Skeletal muscle satellite cell (primary cell): ENCODE data around the gene PLAAT3.
"Not testable (repeated sequence)": the region's sequence is repeated elsewhere in the genome, so short reads cannot be mapped to it uniquely, and the experiment has no call there.

Experiments used
- H3K27me3 ChIP-seq: 2 replicates; pipeline ENCODE4 v1.7.0; 2013; ENCODE audit warnings: low read length; ENCODE audit not compliant: control insufficient read depth, insufficient read depth
- H3K36me3 ChIP-seq: 2 replicates; pipeline ENCODE4 v1.7.0; 2013; ENCODE audit warnings: mild to moderate bottlenecking, control low read depth, low read length; ENCODE audit not compliant: insufficient read depth
- H3K4me1 ChIP-seq: 2 replicates; pipeline ENCODE4 v1.7.0; 2013; ENCODE audit warnings: low read length; ENCODE audit not compliant: control insufficient read depth, insufficient read depth
- H3K4me2 ChIP-seq: 2 replicates; pipeline ENCODE4 v1.7.0; 2013; ENCODE audit warnings: mild to moderate bottlenecking, low read length
- H3K4me3 ChIP-seq: 2 replicates; pipeline ENCODE4 v1.7.0; 2013; ENCODE audit warnings: low read length
- H3K9ac ChIP-seq: 2 replicates; pipeline ENCODE4 v1.7.0; 2013; ENCODE audit warnings: mild to moderate bottlenecking, low read depth, low read length, moderate library complexity
- H3K9me3 ChIP-seq: replicated peaks from 2 replicates; pipeline ENCODE4 v1.7.0; 2013; ENCODE audit warnings: mild to moderate bottlenecking, control low read depth, low read length

The PLAAT3 gene

GRCh38 chr11:63622323-63622722 is 8.1 kb upstream of the PLAAT3 start:
- Histone ChIP-seq H3K9me3 (no peaks in the 10 kb centered on the region), H3K4me2 (no peak overlapping the region), H3K36me3 (no peaks in the 10 kb centered on the region), H3K27me3 (no peaks in the 10 kb centered on the region), H3K9ac (no peak overlapping the region), H3K4me1 (no peaks in the 10 kb centered on the region), H3K4me3 (no peak overlapping the region)

GRCh38 chr11:63621071-63621470 is 6.8 kb upstream of the PLAAT3 start:
- H3K9me3 ChIP-seq: no peaks in the 10 kb centered on the region

GRCh38 chr11:63619967-63620366 is 5.7 kb upstream of the PLAAT3 start:
- H3K4me1 ChIP-seq: no peaks in the 10 kb centered on the region
- H3K4me2 ChIP-seq: no peak overlapping the region
- H3K9me3 ChIP-seq: no peaks in the 10 kb centered on the region
- H3K36me3 ChIP-seq: no peaks in the 10 kb centered on the region
- no peaks in the 10 kb centered on the region for H3K27me3 ChIP-seq
- H3K9ac ChIP-seq: no peak overlapping the region
- no peak overlapping the region for H3K4me3 ChIP-seq

More at GRCh38 chr11:63621071-63621470, 6.8 kb upstream of the PLAAT3 start:
- no peak overlapping the region for H3K4me2 ChIP-seq
- H3K4me1 ChIP-seq: no peaks in the 10 kb centered on the region
- no peak overlapping the region for H3K4me3 ChIP-seq
- H3K27me3 ChIP-seq: no peaks in the 10 kb centered on the region
- H3K9ac ChIP-seq: no peak overlapping the region
- no peaks in the 10 kb centered on the region for H3K36me3 ChIP-seq

GRCh38 chr11:63617686-63618085 is 3.5 kb upstream of the PLAAT3 start:
- H3K4me2 ChIP-seq, H3K9ac ChIP-seq, H3K4me3 ChIP-seq, H3K36me3 ChIP-seq, H3K27me3 ChIP-seq, H3K9me3 ChIP-seq: not testable (repeated sequence)
- peaks cover 11% of the 10 kb centered on the region for H3K4me1 ChIP-seq

- H3K4me1 ChIP-seq: peaks cover 14% of the 10 kb centered on the region
These were observed 2.7 kb upstream of the PLAAT3 start for GRCh38 chr11:63616953-63617352.

GRCh38 chr11:63613517-63614135 is 607 bp downstream of the PLAAT3 start:
- Histone ChIP-seq H3K27me3 (no peaks in the 10 kb centered on the region), H3K4me1 (peaks cover 43% of the 10 kb centered on the region), H3K9me3 (no peaks in the 10 kb centered on the region), H3K4me3 (peak overlapping the region; percentile 88), H3K9ac (peak overlapping the region; percentile 73), H3K36me3 (no peaks in the 10 kb centered on the region), H3K4me2 (peak overlapping the region; percentile 99)

More at GRCh38 chr11:63616953-63617352, 2.7 kb upstream of the PLAAT3 start:
- Histone ChIP-seq H3K9ac (no peak overlapping the region), H3K36me3 (no peaks in the 10 kb centered on the region), H3K27me3 (no peaks in the 10 kb centered on the region), H3K4me3 (no peak overlapping the region), H3K4me2 (no peak overlapping the region), H3K9me3 (no peaks in the 10 kb centered on the region)

- no peak overlapping the region for H3K4me2 ChIP-seq
- no peak overlapping the region for H3K9ac ChIP-seq
- H3K27me3 ChIP-seq: no peaks in the 10 kb centered on the region
- peaks cover 50% of the 10 kb centered on the region for H3K4me1 ChIP-seq
- H3K36me3 ChIP-seq: no peaks in the 10 kb centered on the region
- H3K9me3 ChIP-seq: no peaks in the 10 kb centered on the region
- no peak overlapping the region for H3K4me3 ChIP-seq
These were observed 2.1 kb downstream of the PLAAT3 start for GRCh38 chr11:63612181-63612580.

- Histone ChIP-seq H3K36me3 (no peaks in the 10 kb centered on the region), H3K27me3 (no peaks in the 10 kb centered on the region), H3K9ac (no peak overlapping the region), H3K4me2 (no peak overlapping the region), H3K4me3 (no peak overlapping the region), H3K9me3 (no peaks in the 10 kb centered on the region), H3K4me1 (peaks cover 50% of the 10 kb centered on the region)
These were observed 2.9 kb downstream of the PLAAT3 start for GRCh38 chr11:63611395-63611747.

- Histone ChIP-seq H3K4me1 (peaks cover 50% of the 10 kb centered on the region), H3K4me3 (no peak overlapping the region), H3K27me3 (no peaks in the 10 kb centered on the region), H3K4me2 (peak overlapping the region; percentile 49), H3K9me3 (no peaks in the 10 kb centered on the region), H3K36me3 (no peaks in the 10 kb centered on the region), H3K9ac (no peak overlapping the region)
These were observed 3.4 kb downstream of the PLAAT3 start for GRCh38 chr11:63610604-63611394.

GRCh38 chr11:63609971-63610580 is 4.2 kb downstream of the PLAAT3 start:
- Histone ChIP-seq H3K9me3 (no peaks in the 10 kb centered on the region), H3K36me3 (no peaks in the 10 kb centered on the region), H3K27me3 (no peaks in the 10 kb centered on the region), H3K4me1 (peaks cover 50% of the 10 kb centered on the region), H3K4me2 (peak overlapping the region; percentile 49), H3K9ac (peak overlapping the region; percentile 67), H3K4me3 (no peak overlapping the region)

- peak overlapping the region; percentile 67 for H3K9ac ChIP-seq
- no peaks in the 10 kb centered on the region for H3K9me3 ChIP-seq
- H3K4me1 ChIP-seq: peaks cover 49% of the 10 kb centered on the region
- H3K27me3 ChIP-seq: no peaks in the 10 kb centered on the region
- H3K4me2 ChIP-seq: peak overlapping the region; percentile 29
- no peaks in the 10 kb centered on the region for H3K36me3 ChIP-seq
- peak overlapping the region; percentile 22 for H3K4me3 ChIP-seq
These were observed 4.7 kb downstream of the PLAAT3 start for GRCh38 chr11:63609536-63609935.
